ENCODE measurements around the gene HNRNPCL2.
"Not testable (repeated sequence)": the region's sequence is repeated elsewhere in the genome, so short reads cannot be mapped to it uniquely, and the experiment has no call there.

Gene HNRNPCL2

DNA sequence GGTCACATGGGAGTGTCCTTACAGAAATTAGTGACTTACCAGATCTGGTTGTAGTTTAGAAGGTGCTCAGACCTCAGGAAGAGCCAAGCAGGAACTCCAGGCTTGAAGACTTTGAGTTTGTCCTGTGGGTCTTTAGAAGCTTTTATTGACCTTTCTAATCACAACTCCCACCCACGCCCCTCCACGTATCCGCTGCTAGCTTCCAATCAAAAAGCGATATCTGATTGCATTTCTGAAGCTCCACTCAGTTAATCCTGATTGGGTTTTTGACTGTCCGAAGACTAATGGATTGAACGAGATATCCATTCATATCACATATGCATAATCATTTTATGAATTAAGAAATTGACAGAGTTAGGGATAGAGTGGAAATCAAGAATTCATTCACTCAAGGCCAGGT, at the start of gene HNRNPCL2:
TSS of gene HNRNPCL2 (minus strand) at position 101 of the 400 bp plus-strand sequence. CDS start 454 bp downstream, outside the sequence.
- DNase-seq (ENCODE audit: low spot score) = not testable (repeated sequence)

DNA sequence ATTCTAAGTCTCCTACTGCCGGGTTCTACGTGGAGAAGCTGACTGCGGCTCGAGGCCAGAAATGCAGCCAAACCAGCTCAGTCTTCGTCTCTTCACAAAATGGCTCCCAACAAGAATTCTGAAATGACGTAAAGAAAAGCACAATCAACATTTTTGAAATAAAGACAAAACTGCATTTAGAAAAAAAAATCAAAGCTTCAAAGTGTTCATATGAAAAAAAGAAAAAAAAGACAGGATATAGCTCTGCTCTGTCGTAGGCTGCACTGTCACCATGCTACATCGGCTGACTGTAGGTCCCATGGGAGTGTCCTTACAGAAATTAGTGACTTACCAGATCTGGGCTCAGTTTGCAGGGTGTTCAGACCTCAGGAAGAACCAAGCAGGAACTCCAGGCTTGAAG, 48.9 kb upstream of the HNRNPCL2 start, which contains the start of gene HNRNPCL4:
TSS of gene HNRNPCL4 (minus strand) at position 101 of the 400 bp plus-strand sequence. CDS start 164 bp downstream, outside the sequence.
- not testable (repeated sequence) for DNase-seq (ENCODE audit: low spot score)

DNA sequence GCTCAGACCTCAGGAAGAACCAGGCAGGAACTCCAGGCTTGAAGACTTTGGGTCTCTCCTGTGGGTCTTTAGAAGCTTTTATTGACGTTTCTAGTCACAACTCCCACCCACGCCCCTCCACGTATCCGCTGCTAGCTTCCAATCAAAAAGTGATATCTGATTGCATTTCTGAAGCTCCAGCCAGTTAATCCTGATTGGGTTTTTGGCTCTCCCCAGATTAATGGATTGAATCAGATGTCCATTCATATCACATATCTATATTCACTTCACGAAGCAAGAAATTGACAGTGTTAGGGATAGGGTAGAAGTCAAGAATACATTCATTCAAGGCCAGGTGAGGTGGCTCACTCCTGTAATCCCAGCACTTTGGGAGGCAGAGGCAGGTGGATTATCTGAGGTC, 39.3 kb upstream of the HNRNPCL2 start, which contains the start of gene PRAMEF26:
TSS of gene PRAMEF26 (minus strand) at position 101 of the 400 bp plus-strand sequence. CDS start 2,914 bp downstream, outside the sequence.
- not testable (repeated sequence) for DNase-seq (ENCODE audit: low spot score)

DNA sequence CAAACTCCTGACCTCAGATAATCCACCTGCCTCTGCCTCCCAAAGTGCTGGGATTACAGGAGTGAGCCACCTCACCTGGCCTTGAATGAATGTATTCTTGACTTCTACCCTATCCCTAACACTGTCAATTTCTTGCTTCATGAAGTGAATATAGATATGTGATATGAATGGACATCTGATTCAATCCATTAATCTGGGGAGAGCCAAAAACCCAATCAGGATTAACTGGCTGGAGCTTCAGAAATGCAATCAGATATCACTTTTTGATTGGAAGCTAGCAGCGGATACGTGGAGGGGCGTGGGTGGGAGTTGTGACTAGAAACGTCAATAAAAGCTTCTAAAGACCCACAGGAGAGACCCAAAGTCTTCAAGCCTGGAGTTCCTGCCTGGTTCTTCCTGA, 46.2 kb downstream of the HNRNPCL2 start, which contains the start of gene PRAMEF25:
TSS of gene PRAMEF25 (plus strand) at position 301 of the 400 bp plus-strand sequence. CDS start 2,920 bp downstream, outside the sequence.
- DNase-seq (ENCODE audit: low spot score) = not testable (repeated sequence)
